CD4-positive, CD25-positive, alpha-beta regulatory T cell (primary cell): Measurements from ENCODE around the gene RAB19. TPM values are rescaled to one million over a fixed set of nuclear protein-coding genes. Genes with fewer than 3 reads are reported as not detected.

ENCODE experiments used
- ATAC-seq, 2 donors: fragments of 150-1000 bp; cut with Tn5 transposase; one replicate each; pipeline ENCODE4 v1.10.0; 2021; ENCODE audit warnings: low read depth in 2 of 2, moderate number of reproducible peaks in 2 of 2, moderate library complexity in 1 of 2
- DNase-seq, 3 donors: peaks; one replicate each; pipeline versions ENCODE4 v3.0.0 to v3.0.0-alpha.2; 2012 to 2022; ENCODE audit warnings: mixed read lengths in 1 of 3
- H3K27ac ChIP-seq: one replicate; pipeline ENCODE4 v1.7.0; 2013; ENCODE audit warnings: mild to moderate bottlenecking, low read length; ENCODE audit not compliant: insufficient read depth, poor library complexity, severe bottlenecking
- H3K27me3 ChIP-seq: one replicate; pipeline ENCODE4 v1.7.0; 2013; ENCODE audit warnings: low read length; ENCODE audit not compliant: control insufficient read depth, insufficient read depth
- H3K36me3 ChIP-seq: one replicate; pipeline ENCODE4 v1.7.0; 2013; ENCODE audit warnings: mild to moderate bottlenecking, low read length, moderate library complexity; ENCODE audit not compliant: control insufficient read depth, insufficient read depth
- H3K4me1 ChIP-seq: 2 replicates; pipeline ENCODE4 v1.7.0; 2013; ENCODE audit warnings: mild to moderate bottlenecking, low read length; ENCODE audit not compliant: insufficient read depth, control insufficient read depth, poor library complexity, severe bottlenecking
- H3K4me3 ChIP-seq: one replicate; pipeline ENCODE4 v1.7.0; 2013; ENCODE audit warnings: low read depth, mild to moderate bottlenecking, low read length, moderate library complexity
- H3K9me3 ChIP-seq, 2 experiments: 1 replicate in 1 of 2; 2 replicates in 1 of 2; pipeline ENCODE4 v1.7.0; 2013; ENCODE audit warnings: low read length in 2 of 2, mild to moderate bottlenecking in 1 of 2, moderate library complexity in 1 of 2; ENCODE audit not compliant: control insufficient read depth in 2 of 2
- H3K27ac Mint-ChIP-seq, 3 donors: one replicate each; pipeline ENCODE4 v1.8.0; 2020 to 2022; ENCODE audit warnings: mild to moderate bottlenecking in 3 of 3, mixed read lengths in 3 of 3, moderate library complexity in 2 of 3
- H3K27me3 Mint-ChIP-seq: one replicate; pipeline ENCODE4 v1.8.0; 2022; ENCODE audit warnings: mild to moderate bottlenecking, mixed read lengths
- H3K36me3 Mint-ChIP-seq: one replicate; pipeline ENCODE4 v1.8.0; 2020; ENCODE audit warnings: mixed read lengths
- H3K4me1 Mint-ChIP-seq, 4 donors: one replicate each; pipeline ENCODE4 v1.8.0; 2020 to 2022; ENCODE audit warnings: mixed read lengths in 4 of 4, mild to moderate bottlenecking in 1 of 4
- H3K4me3 Mint-ChIP-seq, 4 donors: one replicate each; pipeline ENCODE4 v1.8.0; 2020 to 2022; ENCODE audit warnings: mild to moderate bottlenecking in 4 of 4, mixed read lengths in 4 of 4, moderate library complexity in 3 of 4
- H3K9me3 Mint-ChIP-seq, 7 donors: one replicate each; pipeline ENCODE4 v1.8.0; 2020 to 2022; ENCODE audit warnings: mixed read lengths in 7 of 7, mild to moderate bottlenecking in 3 of 7, moderate library complexity in 2 of 7
- polyA plus RNA-seq, 4 donors: library from polyadenylated mRNA; unstranded; fragments of 300-500 nt; fragmentation: Illumina TruSeq; gene quantifications; one replicate each; pipeline ENCODE4 v1.2.3, GENCODE V29; 2021
- total RNA-seq: library from RNA; stranded (reverse); gene quantifications from one replicate; pipeline ENCODE4 v1.2.3, GENCODE V29; 2022

RAB19 gene
- total and polyA plus RNA-seq, 5 donors from 2014 or later: 2.1 to 6.7 (median 3.8) TPM

DNA sequence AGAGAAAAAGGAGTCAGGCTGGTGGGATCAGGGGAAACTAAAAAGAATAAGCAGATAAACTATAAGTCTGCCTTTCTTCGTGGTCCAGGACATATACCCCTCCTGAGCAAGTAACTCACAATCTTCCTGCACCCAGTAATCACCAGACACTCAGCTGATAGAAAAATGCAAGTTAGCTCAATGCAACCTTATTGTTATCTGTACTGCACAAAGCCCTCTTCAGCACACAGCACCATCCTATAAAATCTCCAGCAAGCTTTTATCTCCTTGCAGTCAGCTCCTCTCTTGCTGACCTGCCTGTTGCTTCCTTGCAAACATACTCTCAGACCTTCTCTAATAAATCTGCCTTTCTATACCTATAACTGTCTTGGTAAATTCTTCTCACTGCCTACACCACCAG lies 12.2 kb upstream of the RAB19 start:
- H3K9me3 ChIP-seq: no peaks in the 10 kb centered on the region
- Mint-ChIP-seq H3K27me3 (no peaks in the 10 kb centered on the region), H3K36me3 (no peaks in the 10 kb centered on the region), H3K4me3 (no peak overlapping the region), H3K9me3 (no peaks in the 10 kb centered on the region), H3K4me1 (peaks cover 8 to 15% (median 12%) of the 10 kb centered on the region in 4 donors), H3K27ac (no peak overlapping the region)
- H3K4me3 ChIP-seq: no peak overlapping the region
- H3K27ac ChIP-seq: no peak overlapping the region
- DNase-seq: no peak
- ATAC-seq: no peak
- peaks cover 17% of the 10 kb centered on the region for H3K4me1 ChIP-seq
- no peaks in the 10 kb centered on the region for H3K36me3 ChIP-seq
- no peaks in the 10 kb centered on the region for H3K27me3 ChIP-seq

DNA sequence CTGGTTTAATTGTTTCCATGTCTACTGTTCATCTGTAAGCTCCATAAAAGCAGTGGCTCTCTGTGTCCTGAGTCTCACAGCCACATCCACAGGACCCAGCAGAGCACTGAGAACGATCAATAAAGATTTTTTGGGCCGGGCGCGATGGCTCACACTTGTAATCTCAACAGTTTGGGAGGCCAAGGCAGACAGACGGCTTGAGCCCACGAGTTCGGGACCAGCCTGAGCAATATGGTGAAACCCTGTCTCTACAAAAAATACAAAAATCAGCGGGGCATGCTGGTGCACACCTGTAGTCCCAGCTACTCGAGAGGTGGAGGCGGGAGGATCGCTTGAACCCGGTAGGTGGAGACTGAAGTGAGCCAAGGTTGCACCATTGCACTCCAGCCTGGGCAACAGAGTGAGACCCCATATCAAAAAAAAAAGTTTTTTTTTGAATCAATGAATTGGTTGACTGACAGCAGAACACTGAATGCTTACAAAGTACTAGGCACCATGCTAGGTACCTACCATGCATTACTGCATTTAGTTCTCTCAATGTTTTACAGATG lies 10.0 kb upstream of the RAB19 start:
- Histone ChIP-seq H3K27ac (no peak overlapping the region), H3K4me3 (no peak overlapping the region), H3K9me3 (no peaks in the 10 kb centered on the region), H3K27me3 (no peaks in the 10 kb centered on the region), H3K4me1 (peaks cover 28% of the 10 kb centered on the region), H3K36me3 (no peaks in the 10 kb centered on the region)
- no peak for ATAC-seq
- no peaks in the 10 kb centered on the region for H3K36me3 Mint-ChIP-seq
- no peaks in the 10 kb centered on the region for H3K27me3 Mint-ChIP-seq
- H3K9me3 Mint-ChIP-seq: no peaks in the 10 kb centered on the region
- peaks cover 14 to 24% (median 21%) of the 10 kb centered on the region in 4 donors for H3K4me1 Mint-ChIP-seq
- no peak overlapping the region for H3K27ac Mint-ChIP-seq
- no peak overlapping the region for H3K4me3 Mint-ChIP-seq
- DNase-seq: no peak

GRCh38 chr7:140397784-140398750 lies 5.8 kb upstream of the RAB19 start, which contains the start of gene SLC37A3:
Gene SLC37A3, minus strand, starts transcription at chr7:140398530. Its CDS starts 16,004 bp downstream, at chr7:140382526.
- Histone ChIP-seq H3K4me3 (peak within 1 kb of the TSS; percentile 94), H3K4me1 (peaks cover 16% of the 10 kb centered on the region), H3K9me3 (no peaks in the 10 kb centered on the region), H3K36me3 (no peaks in the 10 kb centered on the region), H3K27me3 (no peaks in the 10 kb centered on the region), H3K27ac (peak within 1 kb of the TSS; percentile 68)
- Mint-ChIP-seq H3K27ac (peak within 1 kb of the TSS; percentile 81 to 88 (median 88)), H3K36me3 (no peaks in the 10 kb centered on the region), H3K27me3 (no peaks in the 10 kb centered on the region), H3K9me3 (no peaks in the 10 kb centered on the region), H3K4me1 (peaks cover 12 to 30% (median 22%) of the 10 kb centered on the region in 4 donors), H3K4me3 (peak within 1 kb of the TSS; percentile 86 to 94 (median 90))
- ATAC-seq (peak; percentile 98 to 99), DNase-seq (peak; percentile 81 to 86 (median 83))

GRCh38 chr7:140398821-140399220 lies 5.0 kb upstream of the RAB19 start:
- H3K27me3 Mint-ChIP-seq: no peaks in the 10 kb centered on the region
- no peaks in the 10 kb centered on the region for H3K36me3 ChIP-seq
- peak overlapping the region; percentile 44 for H3K4me3 ChIP-seq
- H3K9me3 ChIP-seq: no peaks in the 10 kb centered on the region
- H3K4me1 Mint-ChIP-seq: peaks cover 16 to 35% (median 26%) of the 10 kb centered on the region in 4 donors
- peaks cover 22% of the 10 kb centered on the region for H3K4me1 ChIP-seq
- DNase-seq (no peak), ATAC-seq (no peak)
- no peaks in the 10 kb centered on the region for H3K27me3 ChIP-seq
- no peak overlapping the region for H3K27ac ChIP-seq
- peak overlapping the region in 1 of 3 donors; percentile 85 for H3K27ac Mint-ChIP-seq
- peak overlapping the region; percentile 86 to 94 (median 88) for H3K4me3 Mint-ChIP-seq
- H3K36me3 Mint-ChIP-seq: no peaks in the 10 kb centered on the region
- H3K9me3 Mint-ChIP-seq: no peaks in the 10 kb centered on the region

- Mint-ChIP-seq H3K4me1 (peaks cover 20 to 47% (median 37%) of the 10 kb centered on the region in 4 donors), H3K9me3 (no peaks in the 10 kb centered on the region), H3K27ac (peak overlapping the region in 1 of 3 donors; percentile 56), H3K27me3 (no peaks in the 10 kb centered on the region), H3K36me3 (no peaks in the 10 kb centered on the region), H3K4me3 (peak overlapping the region in 2 of 4 donors; percentile 23 to 86)
- H3K9me3 ChIP-seq: no peaks in the 10 kb centered on the region
- no peak for DNase-seq
- H3K27ac ChIP-seq: no peak overlapping the region
- no peak for ATAC-seq
- no peaks in the 10 kb centered on the region for H3K27me3 ChIP-seq
- peaks cover 29% of the 10 kb centered on the region for H3K4me1 ChIP-seq
- no peak overlapping the region for H3K4me3 ChIP-seq
- H3K36me3 ChIP-seq: no peaks in the 10 kb centered on the region
These were observed 3.5 kb upstream of the RAB19 start for GRCh38 chr7:140400381-140400780.

- DNase-seq (no peak), ATAC-seq (no peak)
- no peaks in the 10 kb centered on the region for H3K27me3 Mint-ChIP-seq
- peaks cover 3% of the 10 kb centered on the region for H3K36me3 Mint-ChIP-seq
- peaks cover 15 to 39% (median 24%) of the 10 kb centered on the region in 4 donors for H3K4me1 Mint-ChIP-seq
- peaks cover 21% of the 10 kb centered on the region for H3K4me1 ChIP-seq
- no peak overlapping the region for H3K27ac ChIP-seq
- H3K27ac Mint-ChIP-seq: peak overlapping the region; percentile 23 to 71 (median 69)
- H3K27me3 ChIP-seq: no peaks in the 10 kb centered on the region
- no peaks in the 10 kb centered on the region for H3K36me3 ChIP-seq
- H3K4me3 Mint-ChIP-seq: peak overlapping the region; percentile 43 to 70 (median 53)
- H3K9me3 Mint-ChIP-seq: peaks cover 0 to 1% (median 0%) of the 10 kb centered on the region in 7 donors
- no peaks in the 10 kb centered on the region for H3K9me3 ChIP-seq
- no peak overlapping the region for H3K4me3 ChIP-seq
These were observed 1.6 kb upstream of the RAB19 start for GRCh38 chr7:140402178-140402835.

GRCh38 chr7:140404565-140405065 lies 757 bp downstream of the RAB19 start:
- H3K4me3 Mint-ChIP-seq: peak overlapping the region; percentile 90 to 99 (median 95)
- H3K27ac Mint-ChIP-seq: peak overlapping the region; percentile 97 to 98 (median 98)
- ATAC-seq: no peak
- H3K27me3 Mint-ChIP-seq: no peaks in the 10 kb centered on the region
- peaks cover 13% of the 10 kb centered on the region for H3K36me3 Mint-ChIP-seq
- peaks cover 13 to 28% (median 19%) of the 10 kb centered on the region in 4 donors for H3K4me1 Mint-ChIP-seq
- no peak for DNase-seq
- peak overlapping the region; percentile 76 for H3K27ac ChIP-seq
- H3K9me3 ChIP-seq: no peaks in the 10 kb centered on the region
- peaks cover 12% of the 10 kb centered on the region for H3K4me1 ChIP-seq
- peak overlapping the region; percentile 92 for H3K4me3 ChIP-seq
- peaks cover 0 to 1% (median 0%) of the 10 kb centered on the region in 7 donors for H3K9me3 Mint-ChIP-seq
- peaks cover 3% of the 10 kb centered on the region for H3K36me3 ChIP-seq
- no peaks in the 10 kb centered on the region for H3K27me3 ChIP-seq
